ENCODE data around the gene DUSP22. TPM values are rescaled to one million over a fixed set of nuclear protein-coding genes. Genes with fewer than 3 reads are reported as not detected.

The DUSP22 gene
- total and polyA plus RNA-seq, 8 donors = 15.6 to 338 (median 34.8) TPM

DNA sequence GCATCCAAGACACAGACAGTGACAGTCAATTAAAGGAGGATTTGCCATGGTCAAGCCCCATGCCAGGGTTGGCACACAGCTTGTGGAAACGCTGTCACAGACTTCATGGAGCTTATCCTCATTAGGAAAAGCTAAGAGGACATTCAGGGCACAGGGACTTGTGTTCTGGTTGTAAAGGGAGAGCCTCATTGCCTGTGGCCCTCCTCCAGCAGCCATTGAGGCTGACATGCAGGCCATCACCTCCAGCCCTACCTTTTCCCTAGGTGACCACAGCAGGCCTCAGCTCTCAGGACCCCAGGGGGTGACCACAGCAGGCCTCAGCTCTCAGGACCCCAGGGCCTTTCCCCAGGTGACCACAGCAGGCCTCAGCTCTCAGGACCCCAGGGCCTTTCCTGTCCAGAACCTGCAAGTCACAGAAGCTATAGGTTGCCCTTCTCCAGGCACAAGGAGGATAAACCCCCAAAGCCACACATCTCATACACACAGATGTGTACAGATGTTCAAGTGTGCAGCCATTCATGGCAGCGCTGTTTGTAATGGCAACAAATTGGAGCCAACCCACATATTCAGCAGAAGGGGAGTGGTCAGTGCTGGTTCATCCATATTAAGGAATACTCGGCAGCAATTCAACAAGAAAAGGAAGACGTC is 26.1 kb downstream of the DUSP22 start:
- no peak for DNase-seq
- H3K4me1 ChIP-seq = peaks cover 0 to 19% (median 12%) of the 10 kb centered on the region in 4 donors
- no peaks in the 10 kb centered on the region for H3K9me3 ChIP-seq
- intact Hi-C loops (cut with DNase I; ENCODE audit: low total_unique reads) = no loop called here
- TF ChIP-seq, protein P1, sequence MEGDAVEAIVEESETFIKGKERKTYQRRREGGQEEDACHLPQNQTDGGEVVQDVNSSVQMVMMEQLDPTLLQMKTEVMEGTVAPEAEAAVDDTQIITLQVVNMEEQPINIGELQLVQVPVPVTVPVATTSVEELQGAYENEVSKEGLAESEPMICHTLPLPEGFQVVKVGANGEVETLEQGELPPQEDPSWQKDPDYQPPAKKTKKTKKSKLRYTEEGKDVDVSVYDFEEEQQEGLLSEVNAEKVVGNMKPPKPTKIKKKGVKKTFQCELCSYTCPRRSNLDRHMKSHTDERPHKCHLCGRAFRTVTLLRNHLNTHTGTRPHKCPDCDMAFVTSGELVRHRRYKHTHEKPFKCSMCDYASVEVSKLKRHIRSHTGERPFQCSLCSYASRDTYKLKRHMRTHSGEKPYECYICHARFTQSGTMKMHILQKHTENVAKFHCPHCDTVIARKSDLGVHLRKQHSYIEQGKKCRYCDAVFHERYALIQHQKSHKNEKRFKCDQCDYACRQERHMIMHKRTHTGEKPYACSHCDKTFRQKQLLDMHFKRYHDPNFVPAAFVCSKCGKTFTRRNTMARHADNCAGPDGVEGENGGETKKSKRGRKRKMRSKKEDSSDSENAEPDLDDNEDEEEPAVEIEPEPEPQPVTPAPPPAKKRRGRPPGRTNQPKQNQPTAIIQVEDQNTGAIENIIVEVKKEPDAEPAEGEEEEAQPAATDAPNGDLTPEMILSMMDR (IDR thresholded peaks at IDR 0.05) = no peak
- no peak for TF ChIP-seq EP300 (IDR thresholded peaks at IDR 0.05)
- no peak for TF ChIP-seq POLR2A (IDR thresholded peaks at IDR 0.05)
- no peak for TF ChIP-seq POLR2AphosphoS5 (IDR thresholded peaks at IDR 0.05)
- 73 to 84% (median 82%) methylated on average over 4 of the region's 4 CpGs for WGBS, 5 donors
- H3K36me3 ChIP-seq = no peaks in the 10 kb centered on the region
- no peak overlapping the region for H3K27ac ChIP-seq
- H3K4me3 ChIP-seq = no peak overlapping the region
- no peaks in the 10 kb centered on the region for H3K27me3 ChIP-seq

- 82 to 88% (median 85%) methylated on average over 14 of the region's 14 CpGs for WGBS, 5 donors
Observed at GRCh38 chr6:319177-320131, 27.2 kb downstream of the DUSP22 start.

GRCh38 chr6:320351-321157 is 28.3 kb downstream of the DUSP22 start:
- Histone ChIP-seq H3K27ac (peak overlapping the region in 1 of 5 donors; percentile 15), H3K4me1 (peaks cover 0 to 20% (median 5%) of the 10 kb centered on the region in 4 donors), H3K9me3 (no peaks in the 10 kb centered on the region), H3K27me3 (no peaks in the 10 kb centered on the region), H3K36me3 (no peaks in the 10 kb centered on the region), H3K4me3 (no peak overlapping the region)
- no peak for TF ChIP-seq POLR2AphosphoS5 (IDR thresholded peaks at IDR 0.05)
- no peak for TF ChIP-seq EP300 (IDR thresholded peaks at IDR 0.05)
- TF ChIP-seq, protein P1 (IDR thresholded peaks at IDR 0.05) = no peak
- no peak for TF ChIP-seq POLR2A (IDR thresholded peaks at IDR 0.05)
- 87 to 93% (median 89%) methylated on average over 13 of the region's 13 CpGs for WGBS, 5 donors
- intact Hi-C loops (cut with DNase I; ENCODE audit: low total_unique reads) = no loop called here
- no peak for DNase-seq

More at GRCh38 chr6:319177-320131, 27.2 kb downstream of the DUSP22 start:
- no peaks in the 10 kb centered on the region for H3K9me3 ChIP-seq
- no peaks in the 10 kb centered on the region for H3K27me3 ChIP-seq
- H3K27ac ChIP-seq = peak overlapping the region in 1 of 5 donors; percentile 11
- TF ChIP-seq POLR2A (IDR thresholded peaks at IDR 0.05) = no peak
- intact Hi-C loops (cut with DNase I; ENCODE audit: low total_unique reads) = no loop called here
- H3K4me3 ChIP-seq = no peak overlapping the region
- peaks cover 0 to 20% (median 5%) of the 10 kb centered on the region in 4 donors for H3K4me1 ChIP-seq
- DNase-seq = no peak
- H3K36me3 ChIP-seq = no peaks in the 10 kb centered on the region

DNA sequence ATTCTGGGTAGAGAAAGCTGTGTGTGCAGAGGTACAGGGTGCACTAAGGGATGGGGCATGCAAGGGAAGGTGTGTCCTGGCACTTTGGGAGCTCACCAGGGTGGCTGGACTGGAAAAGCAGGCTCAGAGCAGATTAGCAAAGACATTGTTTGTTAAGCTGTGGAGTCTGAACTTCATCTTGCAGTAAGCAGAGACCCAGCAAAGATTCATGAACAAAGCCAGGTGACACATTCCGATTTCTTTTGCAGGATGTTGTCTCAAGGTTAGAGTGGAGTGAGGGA is 28.8 kb downstream of the DUSP22 start:
- H3K27ac ChIP-seq = peak overlapping the region in 1 of 5 donors; percentile 15

More for the DNA sequence above, 28.8 kb downstream of the DUSP22 start:
- Histone ChIP-seq H3K4me1 (peaks cover 0 to 20% (median 5%) of the 10 kb centered on the region in 4 donors), H3K27me3 (no peaks in the 10 kb centered on the region), H3K36me3 (peaks cover 0 to 2% (median under 1%) of the 10 kb centered on the region in 4 donors), H3K4me3 (no peak overlapping the region), H3K9me3 (no peaks in the 10 kb centered on the region)
- no peak for DNase-seq
- no peak for TF ChIP-seq POLR2AphosphoS5 (IDR thresholded peaks at IDR 0.05)
- 50 to 73% (median 64%) methylated on average over 1 of the region's 1 CpG for WGBS, 5 donors
- intact Hi-C loops (cut with DNase I; ENCODE audit: low total_unique reads) = no loop called here

Data from stomach (tissue), 9 donors.